GM20431 (cell line): ENCODE measurements around the gene PCDHA2.
"Not testable (repeated sequence)": the region's sequence is repeated elsewhere in the genome, so short reads cannot be mapped to it uniquely, and the experiment has no call there.

Experiments used
- in situ Hi-C: fragments of 300-500 bp; cut with MseI, MboI; formaldehyde crosslinking; loops from one replicate; pipeline ENCODE4 v1.15.0; 2020; ENCODE audit warnings: low sequenced_read_pairs; ENCODE audit not compliant: unreplicated experiment

Gene PCDHA2

DNA sequence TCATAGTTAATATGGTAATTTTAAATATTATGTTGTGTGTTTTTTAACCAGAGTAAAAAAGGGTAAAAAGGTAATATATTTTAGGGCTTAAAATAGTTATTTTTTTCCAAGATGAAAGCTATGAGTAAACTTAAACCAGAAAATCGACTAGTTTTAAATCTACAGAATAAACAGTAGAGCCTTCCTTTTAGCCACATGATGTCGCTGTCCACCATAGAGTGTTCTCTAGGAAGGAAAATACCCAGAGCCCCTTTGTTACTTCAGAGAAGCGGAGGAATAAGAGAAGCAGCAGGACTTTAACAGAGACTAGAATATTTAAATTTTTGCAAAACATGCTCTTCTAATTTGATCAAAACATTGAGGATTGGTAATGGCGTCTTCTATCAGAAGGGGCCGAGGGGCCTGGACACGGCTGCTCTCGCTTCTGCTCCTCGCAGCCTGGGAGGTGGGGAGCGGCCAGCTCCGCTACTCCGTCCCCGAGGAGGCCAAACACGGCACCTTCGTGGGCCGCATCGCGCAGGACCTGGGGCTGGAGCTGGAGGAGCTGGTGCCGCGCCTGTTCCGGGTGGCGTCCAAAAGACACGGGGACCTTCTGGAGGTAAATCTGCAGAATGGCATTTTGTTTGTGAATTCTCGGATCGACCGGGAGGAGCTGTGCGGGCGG lies at the start of gene PCDHA2:
Gene PCDHA2, plus strand, starts transcription at position 258 of the 664 bp plus-strand sequence.
- in situ Hi-C loops = no loop called here

- in situ Hi-C loops = no loop called here
These were observed 41.1 kb upstream of the PCDHA2 start for GRCh38 chr5:140753561-140753960.

DNA sequence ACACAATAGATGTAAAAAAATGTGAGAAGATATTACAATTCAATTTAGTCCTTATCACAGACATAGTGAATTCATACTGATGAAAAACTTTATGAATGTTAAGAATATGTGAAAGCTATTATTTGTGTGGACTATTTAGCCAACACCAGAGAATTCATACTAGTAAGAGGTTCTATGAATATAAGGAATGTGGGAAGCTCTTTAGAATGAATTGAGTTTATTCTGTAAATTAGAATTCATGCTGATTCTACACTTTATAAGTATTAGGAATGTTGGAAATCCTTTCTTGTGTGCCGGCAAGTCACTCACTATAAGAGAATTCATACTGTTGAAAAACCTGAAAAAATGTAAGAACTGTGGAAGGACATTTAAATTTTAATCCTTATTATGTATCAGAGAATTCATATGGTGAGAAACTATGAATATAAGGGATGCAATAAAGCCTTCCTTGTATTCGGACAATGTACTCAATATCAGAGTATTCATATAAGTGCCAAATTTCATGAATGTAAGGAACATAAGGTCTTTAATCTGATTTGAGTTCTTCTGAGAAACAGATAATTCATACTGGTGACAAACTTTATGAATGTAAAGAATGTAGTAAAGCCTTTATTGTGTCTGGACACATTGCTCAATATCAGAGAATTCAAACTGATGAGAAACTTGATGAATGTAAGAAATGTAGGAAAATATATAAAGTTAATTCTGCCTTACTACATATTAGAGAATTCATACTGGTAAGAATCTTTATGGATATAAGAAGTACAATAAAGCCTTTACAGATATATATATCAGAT lies 30.3 kb upstream of the PCDHA2 start:
- in situ Hi-C loops = no loop called here

- in situ Hi-C loops = no loop called here
These were observed 27.2 kb upstream of the PCDHA2 start for GRCh38 chr5:140767444-140767843.

DNA sequence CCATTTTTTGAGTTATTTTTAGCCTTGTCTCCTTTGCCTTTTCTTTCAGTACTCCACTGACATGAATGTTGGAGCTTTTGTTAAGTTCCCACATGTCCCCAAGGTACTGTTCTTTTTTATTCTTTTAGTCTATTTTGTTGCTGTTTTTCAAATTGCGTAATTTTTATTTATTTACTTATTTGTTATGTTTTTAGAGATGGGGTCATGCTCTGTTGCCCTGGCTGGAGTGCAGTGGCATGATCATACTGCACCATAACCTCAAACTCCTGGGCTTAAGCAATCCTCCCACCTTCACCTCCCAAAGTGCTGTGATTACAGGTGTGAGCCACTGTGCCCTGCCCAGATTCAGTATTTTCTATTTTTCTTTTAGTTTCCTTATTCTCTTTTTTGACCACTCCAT lies 14.1 kb upstream of the PCDHA2 start:
- in situ Hi-C loops = no loop called here

DNA sequence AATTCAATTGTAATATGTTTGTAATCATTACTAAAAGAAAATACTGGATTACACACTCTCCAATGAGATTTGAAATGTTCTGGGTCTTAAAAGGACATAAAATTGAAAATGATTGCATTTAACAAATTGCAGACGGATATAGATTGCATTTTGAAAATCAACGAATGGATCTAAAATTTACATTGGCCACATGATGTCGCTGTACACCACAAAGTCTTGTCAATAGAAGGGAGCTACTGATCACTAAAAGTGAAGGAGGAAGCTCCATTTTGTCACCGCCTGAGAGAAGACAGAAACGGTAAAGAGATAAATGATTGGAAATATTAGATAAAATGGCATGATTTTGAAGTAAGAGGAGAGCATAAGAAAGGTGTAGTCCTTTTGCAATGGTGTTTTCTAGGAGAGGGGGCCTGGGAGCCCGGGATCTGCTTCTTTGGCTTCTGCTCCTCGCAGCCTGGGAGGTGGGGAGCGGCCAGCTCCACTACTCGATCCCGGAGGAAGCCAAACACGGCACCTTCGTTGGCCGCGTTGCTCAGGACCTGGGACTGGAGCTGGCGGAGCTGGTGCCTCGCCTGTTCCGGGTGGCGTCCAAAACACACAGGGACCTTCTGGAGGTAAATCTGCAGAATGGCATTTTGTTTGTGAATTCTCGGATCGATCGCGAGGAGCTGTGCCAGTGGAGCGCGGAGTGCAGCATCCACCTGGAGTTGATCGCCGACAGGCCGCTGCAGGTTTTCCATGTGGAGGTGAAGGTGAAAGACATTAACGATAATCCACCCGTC lies 8.6 kb upstream of the PCDHA2 start, which contains the start of gene PCDHA1:
Gene PCDHA1, plus strand, starts transcription at position 236 of the 782 bp plus-strand sequence.
- in situ Hi-C loops = no loop called here

- in situ Hi-C loops = not testable (repeated sequence)
These were observed 7.2 kb upstream of the PCDHA2 start for GRCh38 chr5:140787422-140787821.

DNA sequence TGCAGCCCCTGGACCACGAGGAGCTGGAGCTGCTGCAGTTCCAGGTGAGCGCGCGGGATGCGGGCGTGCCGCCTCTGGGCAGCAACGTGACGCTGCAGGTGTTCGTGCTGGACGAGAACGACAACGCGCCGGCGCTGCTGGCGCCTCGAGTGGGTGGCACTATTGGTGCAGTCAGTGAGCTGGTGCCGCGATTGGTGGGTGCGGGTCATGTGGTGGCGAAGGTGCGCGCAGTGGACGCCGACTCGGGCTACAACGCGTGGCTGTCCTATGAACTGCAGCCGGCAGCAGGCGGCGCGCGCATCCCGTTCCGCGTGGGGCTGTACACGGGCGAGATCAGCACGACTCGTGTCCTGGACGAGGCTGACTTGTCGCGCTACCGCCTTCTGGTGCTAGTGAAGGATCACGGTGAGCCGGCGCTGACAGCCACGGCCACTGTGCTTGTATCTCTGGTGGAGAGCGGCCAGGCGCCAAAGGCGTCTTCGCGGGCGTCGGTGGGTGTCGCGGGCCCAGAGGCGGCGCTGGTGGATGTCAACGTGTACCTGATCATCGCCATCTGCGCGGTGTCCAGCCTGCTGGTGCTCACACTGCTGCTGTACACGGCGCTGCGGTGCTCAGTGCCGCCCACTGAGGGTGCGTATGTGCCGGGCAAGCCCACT lies 6.7 kb upstream of the PCDHA2 start:
- in situ Hi-C loops = not testable (repeated sequence)

GRCh38 chr5:140791089-140791488 lies 3.6 kb upstream of the PCDHA2 start:
- in situ Hi-C loops = no loop called here

GRCh38 chr5:140795259-140795641 lies 598 bp downstream of the PCDHA2 start:
- in situ Hi-C loops = no loop called here

GRCh38 chr5:140796072-140796717 lies 1.5 kb downstream of the PCDHA2 start:
- in situ Hi-C loops = not testable (repeated sequence)

GRCh38 chr5:140796718-140797095 lies 2.1 kb downstream of the PCDHA2 start:
- in situ Hi-C loops = no loop called here

GRCh38 chr5:140800816-140801493 lies 6.3 kb downstream of the PCDHA2 start, which contains the start of gene PCDHA3:
Gene PCDHA3 (plus strand): TSS chr5:140801057.
- in situ Hi-C loops = no loop called here

DNA sequence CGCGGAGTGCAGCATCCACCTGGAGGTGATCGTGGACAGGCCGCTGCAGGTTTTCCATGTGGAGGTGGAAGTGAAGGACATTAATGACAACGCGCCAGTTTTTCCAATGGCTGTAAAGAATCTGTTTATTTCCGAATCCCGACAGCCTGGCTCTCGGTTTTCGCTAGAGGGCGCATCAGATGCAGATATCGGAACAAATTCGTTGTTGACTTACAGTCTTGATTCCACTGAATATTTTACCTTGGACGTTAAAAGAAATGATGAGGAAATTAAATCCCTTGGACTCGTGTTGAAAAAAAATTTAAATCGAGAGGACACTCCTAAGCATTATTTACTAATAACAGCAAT lies 6.8 kb downstream of the PCDHA2 start:
- in situ Hi-C loops = no loop called here

DNA sequence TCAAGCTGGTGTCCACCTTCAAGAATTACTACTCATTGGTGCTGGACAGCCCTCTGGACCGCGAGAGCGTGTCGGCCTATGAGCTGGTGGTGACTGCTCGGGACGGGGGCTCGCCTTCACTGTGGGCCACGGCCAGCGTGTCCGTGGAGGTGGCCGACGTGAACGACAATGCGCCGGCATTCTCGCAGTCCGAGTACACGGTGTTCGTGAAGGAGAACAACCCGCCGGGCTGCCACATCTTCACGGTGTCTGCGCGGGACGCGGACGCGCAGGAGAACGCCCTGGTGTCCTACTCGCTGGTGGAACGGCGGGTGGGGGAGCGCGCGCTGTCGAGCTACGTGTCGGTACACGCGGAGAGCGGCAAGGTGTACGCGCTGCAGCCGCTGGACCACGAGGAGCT lies 7.7 kb downstream of the PCDHA2 start:
- in situ Hi-C loops = not testable (repeated sequence)

DNA sequence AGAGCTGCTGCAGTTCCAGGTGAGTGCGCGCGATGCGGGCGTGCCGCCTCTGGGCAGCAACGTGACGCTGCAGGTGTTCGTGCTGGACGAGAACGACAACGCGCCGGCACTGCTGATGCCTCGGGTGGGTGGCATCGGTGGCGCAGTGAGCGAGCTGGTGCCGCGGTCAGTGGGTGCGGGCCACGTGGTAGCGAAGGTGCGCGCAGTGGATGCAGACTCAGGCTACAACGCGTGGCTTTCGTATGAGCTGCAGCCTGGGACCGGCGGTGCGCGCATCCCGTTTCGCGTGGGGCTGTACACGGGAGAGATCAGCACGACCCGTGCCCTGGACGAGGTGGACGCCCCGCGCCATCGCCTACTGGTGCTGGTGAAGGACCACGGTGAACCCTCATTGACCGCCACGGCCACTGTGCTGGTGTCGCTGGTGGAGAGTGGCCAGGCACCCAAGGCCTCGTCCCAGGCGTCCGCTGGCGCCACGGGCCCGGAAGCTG lies 8.2 kb downstream of the PCDHA2 start:
- in situ Hi-C loops = no loop called here

DNA sequence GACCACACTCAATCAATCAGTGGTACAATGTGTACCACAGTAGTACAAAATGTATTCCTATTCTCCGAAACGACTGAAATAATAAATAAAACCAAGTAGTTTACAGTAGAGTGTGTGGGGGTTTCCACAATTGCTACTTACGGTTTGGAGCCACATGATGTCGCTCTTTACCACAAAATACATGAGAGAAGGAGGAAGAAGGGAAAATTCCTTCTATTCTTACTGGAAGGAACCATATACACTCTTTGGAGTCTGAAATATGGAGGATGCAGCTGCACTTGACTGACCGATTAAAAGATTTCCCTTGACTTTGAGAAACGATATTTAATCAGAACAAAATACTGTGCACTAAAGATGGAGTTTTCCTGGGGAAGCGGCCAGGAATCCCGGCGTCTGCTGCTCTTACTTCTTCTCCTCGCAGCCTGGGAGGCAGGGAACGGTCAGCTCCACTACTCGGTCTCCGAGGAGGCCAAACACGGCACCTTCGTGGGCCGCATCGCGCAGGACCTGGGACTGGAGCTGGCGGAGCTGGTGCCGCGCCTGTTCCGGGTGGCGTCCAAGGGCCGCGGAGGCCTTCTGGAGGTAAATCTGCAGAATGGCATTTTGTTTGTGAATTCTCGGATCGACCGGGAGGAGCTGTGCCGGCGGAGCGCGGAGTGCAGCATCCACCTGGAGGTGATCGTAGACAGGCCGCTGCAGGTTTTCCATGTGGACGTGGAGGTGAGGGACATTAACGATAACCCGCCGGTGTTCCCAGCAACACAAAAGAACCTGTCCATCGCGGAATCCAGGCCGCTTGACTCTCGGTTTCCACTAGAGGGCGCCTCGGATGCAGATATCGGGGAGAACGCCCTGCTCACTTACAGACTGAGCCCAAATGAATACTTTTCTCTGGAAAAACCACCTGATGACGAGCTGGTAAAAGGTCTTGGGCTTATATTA lies 12.5 kb downstream of the PCDHA2 start, which contains the start of gene PCDHA4:
Gene PCDHA4, plus strand, starts transcription at position 235 of the 942 bp plus-strand sequence.
- in situ Hi-C loops = no loop called here
